GM12872 (cell line): ENCODE results near the gene PBX3.

Experiments
- CTCF ChIP-seq: IDR thresholded peaks from 3 replicates; pipeline ENCODE4 v1.5.1; 2011; ENCODE audit warnings: low read depth, mild to moderate bottlenecking, low read length, moderate library complexity; ENCODE audit not compliant: insufficient read depth

Gene PBX3

GRCh38 chr9:125919565-125919964, 172.4 kb downstream of the PBX3 start:
- no peak for TF ChIP-seq CTCF

GRCh38 chr9:125920402-125920801, 173.2 kb downstream of the PBX3 start:
- TF ChIP-seq CTCF, result no peak

- TF ChIP-seq CTCF, result no peak
These were observed 175.7 kb downstream of the PBX3 start for GRCh38 chr9:125922854-125923253.

- no peak for TF ChIP-seq CTCF
These were observed 177.2 kb downstream of the PBX3 start for GRCh38 chr9:125924351-125924750.

GRCh38 chr9:125926936-125927335, 179.8 kb downstream of the PBX3 start:
- TF ChIP-seq CTCF, result no peak

- no peak for TF ChIP-seq CTCF
These were observed 182.7 kb downstream of the PBX3 start for GRCh38 chr9:125929846-125930245.

- TF ChIP-seq CTCF, result no peak
These were observed 184.0 kb downstream of the PBX3 start for GRCh38 chr9:125931211-125931610.

- no peak for TF ChIP-seq CTCF
These were observed 184.8 kb downstream of the PBX3 start for GRCh38 chr9:125932012-125932411.
